Measurements from ENCODE around the gene FAM219B.

DNA sequence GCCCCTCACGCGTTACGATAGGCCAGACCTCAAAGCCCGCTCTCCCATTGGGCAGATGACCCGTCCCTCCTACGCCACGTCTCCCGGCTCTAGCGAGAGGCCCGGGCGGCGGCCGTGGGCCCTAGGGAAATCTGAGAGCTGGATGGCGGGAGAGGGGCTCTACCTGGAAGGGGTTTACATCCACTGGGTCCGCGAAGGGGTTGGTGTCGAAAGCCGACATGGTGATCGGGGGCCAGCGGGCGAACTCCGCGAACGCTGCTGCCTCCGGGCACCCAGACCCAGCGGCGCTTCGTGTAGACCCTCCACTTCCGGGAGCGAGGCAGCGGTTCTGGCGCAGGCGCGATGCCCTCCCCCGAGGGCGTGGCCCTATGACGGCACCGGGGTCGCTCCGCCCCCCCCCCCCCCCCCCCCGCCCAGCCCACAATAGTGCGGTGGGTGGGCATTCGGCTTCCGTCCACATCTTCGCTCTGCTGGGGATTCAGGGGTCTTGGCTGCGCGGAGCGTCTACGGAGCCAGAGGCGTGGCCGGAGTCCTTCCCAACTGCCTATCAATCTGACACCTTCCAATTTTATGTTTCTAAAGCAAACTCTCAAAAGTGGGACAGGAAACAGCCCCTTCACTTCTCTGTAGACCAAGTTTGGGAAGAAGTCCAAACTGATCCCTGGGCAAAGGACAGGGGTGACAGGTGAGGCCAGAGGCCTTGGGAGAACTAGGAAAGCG is 33.5 kb downstream of the FAM219B start, which contains the start of gene SCAMP2:
- no peak for TF ChIP-seq EZH2 (IDR thresholded peaks at IDR 0.05; ENCODE audit: low read depth)
- TF ChIP-seq, protein P1, sequence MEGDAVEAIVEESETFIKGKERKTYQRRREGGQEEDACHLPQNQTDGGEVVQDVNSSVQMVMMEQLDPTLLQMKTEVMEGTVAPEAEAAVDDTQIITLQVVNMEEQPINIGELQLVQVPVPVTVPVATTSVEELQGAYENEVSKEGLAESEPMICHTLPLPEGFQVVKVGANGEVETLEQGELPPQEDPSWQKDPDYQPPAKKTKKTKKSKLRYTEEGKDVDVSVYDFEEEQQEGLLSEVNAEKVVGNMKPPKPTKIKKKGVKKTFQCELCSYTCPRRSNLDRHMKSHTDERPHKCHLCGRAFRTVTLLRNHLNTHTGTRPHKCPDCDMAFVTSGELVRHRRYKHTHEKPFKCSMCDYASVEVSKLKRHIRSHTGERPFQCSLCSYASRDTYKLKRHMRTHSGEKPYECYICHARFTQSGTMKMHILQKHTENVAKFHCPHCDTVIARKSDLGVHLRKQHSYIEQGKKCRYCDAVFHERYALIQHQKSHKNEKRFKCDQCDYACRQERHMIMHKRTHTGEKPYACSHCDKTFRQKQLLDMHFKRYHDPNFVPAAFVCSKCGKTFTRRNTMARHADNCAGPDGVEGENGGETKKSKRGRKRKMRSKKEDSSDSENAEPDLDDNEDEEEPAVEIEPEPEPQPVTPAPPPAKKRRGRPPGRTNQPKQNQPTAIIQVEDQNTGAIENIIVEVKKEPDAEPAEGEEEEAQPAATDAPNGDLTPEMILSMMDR (conservative IDR thresholded peaks at IDR 0.05) = no peak
